ENCODE results near the gene NHERF1.

NHERF1 gene

GRCh38 chr17:74750327-74751069, 2.1 kb downstream of the NHERF1 start:
- DNase-seq: no peak

- no peak for DNase-seq
Measured at GRCh38 chr17:74752415-74752814, 4.0 kb downstream of the NHERF1 start.

- DNase-seq: no peak
Measured at GRCh38 chr17:74752822-74753401, 4.5 kb downstream of the NHERF1 start.

GRCh38 chr17:74754832-74755231, 6.4 kb downstream of the NHERF1 start:
- DNase-seq: no peak

GRCh38 chr17:74755533-74755932, 7.1 kb downstream of the NHERF1 start:
- no peak for DNase-seq

GRCh38 chr17:74756891-74757290, 8.5 kb downstream of the NHERF1 start:
- DNase-seq: no peak

- DNase-seq: no peak
Measured at GRCh38 chr17:74757502-74757901, 9.1 kb downstream of the NHERF1 start.

GRCh38 chr17:74757931-74758847, 9.8 kb downstream of the NHERF1 start:
- no peak for DNase-seq

GRCh38 chr17:74758848-74759168, 10.4 kb downstream of the NHERF1 start:
- DNase-seq: no peak

GRCh38 chr17:74759243-74759801, 10.9 kb downstream of the NHERF1 start:
- DNase-seq: no peak

GRCh38 chr17:74759941-74760340, 11.5 kb downstream of the NHERF1 start:
- no peak for DNase-seq

- no peak for DNase-seq
Measured at GRCh38 chr17:74760404-74761105, 12.1 kb downstream of the NHERF1 start.

GRCh38 chr17:74761419-74761818, 13.0 kb downstream of the NHERF1 start:
- DNase-seq: no peak

GRCh38 chr17:74761931-74762330, 13.5 kb downstream of the NHERF1 start:
- DNase-seq: no peak

- DNase-seq: no peak
Measured at GRCh38 chr17:74763565-74764387, 15.3 kb downstream of the NHERF1 start.

GRCh38 chr17:74764751-74765286, 16.4 kb downstream of the NHERF1 start:
- DNase-seq: no peak

GRCh38 chr17:74766413-74766812, 18.0 kb downstream of the NHERF1 start:
- no peak for DNase-seq

- no peak for DNase-seq
Measured at GRCh38 chr17:74767111-74767516, 18.7 kb downstream of the NHERF1 start.

GRCh38 chr17:74768069-74768762, 19.8 kb downstream of the NHERF1 start:
- no peak for DNase-seq

- no peak for DNase-seq
Measured at GRCh38 chr17:74768763-74769114, 20.3 kb downstream of the NHERF1 start.

- DNase-seq: no peak
Measured at GRCh38 chr17:74769266-74769855, 20.9 kb downstream of the NHERF1 start.
